GM12865 (cell line): Measurements from ENCODE around the gene ZFP69.

ENCODE experiments used
- DNase-seq: peaks from one replicate; pipeline ENCODE4 v3.0.0; 2010; ENCODE audit warnings: low read depth
- H3K4me3 ChIP-seq: 2 replicates; pipeline ENCODE4 v1.5.1; 2011; ENCODE audit warnings: mild to moderate bottlenecking, low read depth, low read length, control low read depth
- TF ChIP-seq, protein P1 (sequence below): IDR thresholded peaks from 2 replicates; pipeline ENCODE4 v1.5.1; 2011; ENCODE audit warnings: low read length, control low read depth, low read depth, inconsistent platforms; ENCODE audit not compliant: insufficient read depth; ENCODE audit errors: missing control alignments

The ZFP69 gene

DNA sequence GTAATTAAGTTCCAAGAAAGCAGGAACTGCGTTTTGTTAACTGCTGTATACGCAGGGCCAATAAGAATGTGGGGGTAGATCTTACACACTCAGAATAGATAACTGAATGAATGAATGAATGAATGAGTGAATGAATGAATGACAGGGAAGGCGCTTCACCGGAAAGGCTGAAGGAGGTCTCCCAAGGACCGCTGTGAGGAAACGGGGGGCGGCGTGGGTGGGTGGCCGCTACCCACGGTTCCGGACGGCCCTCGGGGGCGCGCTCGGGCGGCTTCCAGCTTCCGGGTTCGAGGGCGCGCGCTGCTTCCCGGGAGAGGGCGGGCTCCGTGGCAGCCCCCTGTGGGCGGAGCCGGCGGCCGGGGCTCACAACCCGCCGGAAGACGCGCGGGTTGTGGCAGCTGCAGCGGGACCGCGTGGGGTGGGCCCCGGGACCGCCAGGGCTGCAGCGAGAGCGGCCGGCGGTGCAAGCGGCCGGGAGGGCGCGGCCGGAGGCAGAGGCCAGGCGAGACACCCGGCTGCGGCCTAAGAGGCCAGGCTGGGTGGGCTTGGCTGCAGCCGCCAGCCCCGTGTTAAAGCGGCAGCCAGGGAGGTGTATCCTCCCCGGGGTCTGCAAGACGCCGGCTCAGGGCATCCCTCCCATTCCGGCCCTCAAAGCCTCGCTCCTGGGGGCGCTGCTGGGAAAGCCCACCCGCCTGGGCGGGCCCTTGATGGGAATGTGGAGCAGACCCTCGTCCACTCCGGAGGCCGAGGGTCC lies at the start of gene ZFP69:
Gene ZFP69, plus strand, starts transcription at position 367 of the 754 bp plus-strand sequence. CDS start 2,072 bp downstream, outside the sequence.
- TF ChIP-seq, protein P1, sequence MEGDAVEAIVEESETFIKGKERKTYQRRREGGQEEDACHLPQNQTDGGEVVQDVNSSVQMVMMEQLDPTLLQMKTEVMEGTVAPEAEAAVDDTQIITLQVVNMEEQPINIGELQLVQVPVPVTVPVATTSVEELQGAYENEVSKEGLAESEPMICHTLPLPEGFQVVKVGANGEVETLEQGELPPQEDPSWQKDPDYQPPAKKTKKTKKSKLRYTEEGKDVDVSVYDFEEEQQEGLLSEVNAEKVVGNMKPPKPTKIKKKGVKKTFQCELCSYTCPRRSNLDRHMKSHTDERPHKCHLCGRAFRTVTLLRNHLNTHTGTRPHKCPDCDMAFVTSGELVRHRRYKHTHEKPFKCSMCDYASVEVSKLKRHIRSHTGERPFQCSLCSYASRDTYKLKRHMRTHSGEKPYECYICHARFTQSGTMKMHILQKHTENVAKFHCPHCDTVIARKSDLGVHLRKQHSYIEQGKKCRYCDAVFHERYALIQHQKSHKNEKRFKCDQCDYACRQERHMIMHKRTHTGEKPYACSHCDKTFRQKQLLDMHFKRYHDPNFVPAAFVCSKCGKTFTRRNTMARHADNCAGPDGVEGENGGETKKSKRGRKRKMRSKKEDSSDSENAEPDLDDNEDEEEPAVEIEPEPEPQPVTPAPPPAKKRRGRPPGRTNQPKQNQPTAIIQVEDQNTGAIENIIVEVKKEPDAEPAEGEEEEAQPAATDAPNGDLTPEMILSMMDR = no peak
- peak within 1 kb of the TSS; percentile 78 for H3K4me3 ChIP-seq
- peak; percentile 93 for DNase-seq

DNA sequence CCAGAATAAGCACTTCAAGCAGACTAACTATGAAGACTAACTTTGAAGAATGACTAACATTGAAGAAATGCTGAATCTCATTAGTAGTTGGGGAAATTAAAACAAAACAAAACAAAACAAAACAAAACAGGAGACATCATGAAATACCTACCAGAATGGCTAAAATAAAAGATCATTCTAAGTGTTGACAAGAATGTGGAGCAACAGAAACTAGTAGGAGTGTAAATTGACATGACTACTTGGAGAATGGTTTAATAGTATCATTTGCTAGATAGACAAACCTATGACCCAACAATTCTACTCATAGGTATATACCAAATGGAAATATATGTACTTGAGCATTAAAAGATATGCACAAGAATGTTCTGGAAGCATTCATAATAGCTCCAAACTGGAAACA lies 45.7 kb upstream of the ZFP69 start:
- TF ChIP-seq, protein P1 = no peak
- H3K4me3 ChIP-seq = no peak overlapping the region
- no peak for DNase-seq

DNA sequence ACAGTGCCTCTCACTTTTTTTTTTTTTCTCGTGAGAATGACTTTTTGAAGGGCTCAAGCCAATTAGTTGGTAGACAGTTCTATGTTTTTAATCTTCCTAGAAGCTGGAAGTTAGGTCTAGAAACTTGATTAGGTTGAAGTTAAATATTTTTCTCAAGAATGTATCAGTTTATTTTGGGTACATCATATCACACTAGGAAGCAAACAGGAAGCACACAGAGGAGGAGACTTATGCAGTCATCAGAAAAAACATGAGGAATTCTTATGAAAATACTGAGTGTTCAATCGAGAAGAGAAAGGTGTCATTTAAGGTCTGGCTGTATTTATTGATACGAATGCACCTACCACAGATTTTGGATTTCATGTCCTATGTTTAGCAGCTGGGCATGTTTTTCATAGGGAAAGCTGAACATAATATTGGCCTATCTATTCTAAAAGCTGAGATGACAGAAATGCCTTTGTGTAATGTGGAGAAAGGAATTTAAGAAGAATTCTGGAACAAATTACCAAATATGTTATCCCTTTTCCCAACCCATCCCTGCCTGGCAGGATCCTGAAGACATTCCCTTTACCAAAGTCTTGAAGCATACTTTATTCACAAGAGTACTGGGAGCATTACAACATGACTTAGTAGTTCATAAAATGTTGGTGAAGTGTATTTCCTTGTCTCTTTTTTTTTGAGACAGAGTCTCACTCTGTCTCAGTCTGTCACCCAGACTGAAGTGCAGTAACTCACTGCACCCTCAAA lies 44.3 kb upstream of the ZFP69 start:
- no peak for DNase-seq
- H3K4me3 ChIP-seq = no peak overlapping the region
- TF ChIP-seq, protein P1 = no peak

DNA sequence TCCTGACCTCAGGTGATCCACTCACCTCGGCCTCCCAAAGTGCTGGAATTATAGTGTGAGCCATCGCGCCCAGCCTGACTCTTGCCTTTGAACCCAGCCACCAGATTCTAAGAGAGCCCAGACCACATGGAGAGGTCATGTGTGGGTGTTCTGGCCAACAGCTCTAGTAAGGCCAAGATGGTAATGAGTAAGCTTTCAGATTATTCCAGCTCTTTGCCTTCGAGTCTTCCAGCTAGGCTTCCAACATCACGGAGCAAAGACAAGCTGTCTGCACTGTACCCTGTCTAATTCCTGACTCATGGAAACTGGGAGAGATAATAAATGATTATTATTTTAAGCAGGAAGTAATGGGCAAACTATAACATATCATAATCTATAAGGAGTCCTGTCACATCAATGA lies 41.6 kb upstream of the ZFP69 start:
- H3K4me3 ChIP-seq = no peak overlapping the region
- TF ChIP-seq, protein P1 = no peak
- DNase-seq = no peak

DNA sequence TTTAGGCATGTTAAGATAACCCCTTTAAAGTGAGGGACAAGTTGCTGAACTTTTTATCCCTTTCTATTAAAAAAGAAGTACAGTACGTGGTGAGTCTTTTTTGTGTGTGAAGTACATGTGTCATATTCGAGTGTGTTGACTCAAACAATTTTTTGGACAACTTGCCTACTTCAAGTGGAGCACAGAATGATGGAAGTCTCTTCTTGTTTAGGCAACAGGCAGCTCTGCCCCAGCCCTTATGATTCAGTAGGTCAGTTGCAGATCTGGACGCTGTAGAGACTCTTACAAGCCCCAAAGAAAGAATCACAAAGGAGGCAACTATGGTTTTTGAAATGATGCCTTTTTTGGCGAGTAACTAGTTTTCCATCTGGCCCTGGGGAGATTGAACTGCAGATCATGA lies 41.2 kb upstream of the ZFP69 start:
- TF ChIP-seq, protein P1 = no peak
- no peak overlapping the region for H3K4me3 ChIP-seq
- no peak for DNase-seq

DNA sequence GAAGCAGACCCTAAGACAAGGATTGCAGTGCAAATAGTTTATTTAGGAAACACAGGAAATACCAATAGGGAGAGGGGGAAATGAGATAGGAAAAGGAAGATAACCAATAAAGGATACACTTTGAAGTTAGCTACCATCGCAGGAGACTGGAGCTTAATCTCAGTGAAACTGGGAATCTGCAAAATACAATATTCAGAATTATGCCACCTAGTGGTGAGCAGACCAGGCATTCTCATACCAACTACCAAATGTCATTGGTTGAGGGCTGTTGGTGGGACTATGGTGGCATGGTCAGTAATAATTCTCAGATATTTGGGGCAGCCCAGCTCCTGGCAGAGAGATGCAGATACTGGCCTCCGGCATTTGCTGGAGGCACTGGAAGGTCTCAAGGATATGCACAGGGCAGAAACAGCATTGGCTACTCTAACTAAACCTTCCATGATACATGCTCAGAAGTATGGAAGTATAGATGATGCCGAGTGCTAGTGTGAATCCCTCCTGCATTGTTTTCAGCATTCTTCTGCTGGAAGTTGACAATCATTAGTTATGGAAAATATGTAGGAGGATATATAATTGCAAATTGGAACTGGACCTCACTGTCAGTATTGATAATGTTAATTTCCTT lies 38.6 kb upstream of the ZFP69 start:
- TF ChIP-seq, protein P1 = peak; percentile 47
- no peak overlapping the region for H3K4me3 ChIP-seq
- peak; percentile 16 for DNase-seq
